Activated CD8-positive, alpha-beta T cell treated with anti-CD3 and anti-CD28 coated beads for 36 hours (primary cell): ENCODE measurements around the gene ADRA2C. TPM values are rescaled to one million over a fixed set of nuclear protein-coding genes. Genes with fewer than 3 reads are reported as not detected.
"Not testable (repeated sequence)": the region's sequence is repeated elsewhere in the genome, so short reads cannot be mapped to it uniquely, and the experiment has no call there.

Experiments used
- ATAC-seq: fragments of 200-7000 bp; cut with Tn5 transposase; one replicate; pipeline ENCODE4 v1.10.0; 2021; ENCODE audit warnings: mild to moderate bottlenecking, moderate library complexity
- CTCF ChIA-PET: fragments of 350-600 bp; sonication (Branson Sonifier 250); formaldehyde crosslinking; loops from one replicate; lab custom pipeline; 2021; ENCODE audit warnings: antibody characterized with exemption; lab: Charles Lee
- POLR2A ChIA-PET: fragments of 350-600 bp; sonication (Branson Sonifier 250); formaldehyde crosslinking; loops from one replicate; lab custom pipeline; 2021; ENCODE audit warnings: antibody characterized with exemption; lab: Charles Lee
- DNase-seq: peaks from one replicate; pipeline ENCODE4 v3.0.0-alpha.2; 2020
- H3K27ac Mint-ChIP-seq: one replicate; pipeline ENCODE4 v1.8.0; 2021; ENCODE audit warnings: mild to moderate bottlenecking, mixed read lengths
- H3K27me3 Mint-ChIP-seq: one replicate; pipeline ENCODE4 v1.8.0; 2021; ENCODE audit warnings: mixed read lengths
- H3K36me3 Mint-ChIP-seq: one replicate; pipeline ENCODE4 v1.8.0; 2021; ENCODE audit warnings: low read depth, mixed read lengths
- H3K4me1 Mint-ChIP-seq: one replicate; pipeline ENCODE4 v1.8.0; 2021; ENCODE audit warnings: low read depth, mixed read lengths
- H3K4me3 Mint-ChIP-seq: one replicate; pipeline ENCODE4 v1.8.0; 2021; ENCODE audit warnings: mild to moderate bottlenecking, moderate library complexity, mixed read lengths
- H3K9me3 Mint-ChIP-seq: one replicate; pipeline ENCODE4 v1.8.0; 2021; ENCODE audit warnings: mixed read lengths
- CTCF ChIP-seq: fragments of 200-600 bp; IDR thresholded peaks from one replicate; pipeline ENCODE4 v1.8.0; 2022; ENCODE audit warnings: antibody characterized with exemption, mild to moderate bottlenecking
- intact Hi-C: fragments of 100-400 bp; cut with micrococcal nuclease; formaldehyde crosslinking; loops from one replicate; pipeline ENCODE4 v1.10.0; 2022
- total RNA-seq, 2 experiments: library from RNA; stranded (reverse); gene quantifications; one replicate each; pipeline ENCODE4 v1.2.3, GENCODE V29; 2021

Gene ADRA2C
- total RNA-seq, 2 experiments from 2014 or later: 0.27 TPM; not detected in 1

DNA sequence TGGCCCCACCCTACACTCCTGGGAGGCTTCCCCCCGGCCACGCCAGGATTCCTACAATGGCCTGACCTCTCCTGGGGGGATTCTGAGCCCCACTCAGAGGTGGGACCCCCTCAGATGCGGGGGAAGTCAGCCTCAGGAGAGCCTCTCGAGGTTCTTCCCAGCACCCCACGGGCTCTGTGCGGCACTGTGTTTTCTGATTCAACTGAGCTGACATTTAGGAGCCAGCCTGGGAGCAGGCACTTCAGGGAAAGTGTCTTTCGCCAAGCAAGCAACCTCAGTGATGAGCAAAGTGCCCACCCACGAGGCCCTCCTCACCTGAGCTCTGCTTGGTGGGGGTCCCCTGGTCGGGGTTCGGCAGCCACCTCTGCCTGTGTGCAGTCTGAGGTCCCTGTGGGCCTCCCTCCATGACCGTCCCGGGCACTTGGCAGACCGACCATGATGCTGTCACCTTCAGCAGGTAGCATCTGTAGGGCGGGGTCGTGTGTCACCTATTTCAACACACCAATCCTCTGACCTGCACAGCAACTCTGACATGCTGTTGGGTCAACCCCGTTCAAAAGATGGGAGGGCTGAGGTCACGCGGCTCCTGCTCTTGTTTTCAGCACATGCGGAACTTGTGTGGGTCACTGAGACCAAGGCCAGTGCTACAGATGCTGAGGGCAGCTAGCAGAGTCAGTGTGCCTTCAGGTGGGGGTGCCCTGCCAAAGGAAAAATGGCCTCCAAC is 46.2 kb downstream of the ADRA2C start:
- H3K27me3 Mint-ChIP-seq: peaks cover 3% of the 10 kb centered on the region
- H3K36me3 Mint-ChIP-seq: no peaks in the 10 kb centered on the region
- no peak for TF ChIP-seq CTCF
- no peaks in the 10 kb centered on the region for H3K4me1 Mint-ChIP-seq
- ChIA-PET POLR2A (no interaction called here), CTCF (no interaction called here)
- H3K4me3 Mint-ChIP-seq: no peak overlapping the region
- no peaks in the 10 kb centered on the region for H3K9me3 Mint-ChIP-seq
- no peak overlapping the region for H3K27ac Mint-ChIP-seq
- ATAC-seq (no peak), DNase-seq (no peak)
- intact Hi-C loops: no loop called here

- DNase-seq: no peak
- TF ChIP-seq CTCF: no peak
- Mint-ChIP-seq H3K4me3 (no peak overlapping the region), H3K4me1 (no peaks in the 10 kb centered on the region), H3K27ac (no peak overlapping the region), H3K27me3 (peaks cover 1% of the 10 kb centered on the region), H3K9me3 (no peaks in the 10 kb centered on the region), H3K36me3 (no peaks in the 10 kb centered on the region)
- POLR2A ChIA-PET: no interaction called here
- ATAC-seq: no peak
- CTCF ChIA-PET: no interaction called here
- intact Hi-C loops: no loop called here
Observed at GRCh38 chr4:3813151-3814052, 47.2 kb downstream of the ADRA2C start.

DNA sequence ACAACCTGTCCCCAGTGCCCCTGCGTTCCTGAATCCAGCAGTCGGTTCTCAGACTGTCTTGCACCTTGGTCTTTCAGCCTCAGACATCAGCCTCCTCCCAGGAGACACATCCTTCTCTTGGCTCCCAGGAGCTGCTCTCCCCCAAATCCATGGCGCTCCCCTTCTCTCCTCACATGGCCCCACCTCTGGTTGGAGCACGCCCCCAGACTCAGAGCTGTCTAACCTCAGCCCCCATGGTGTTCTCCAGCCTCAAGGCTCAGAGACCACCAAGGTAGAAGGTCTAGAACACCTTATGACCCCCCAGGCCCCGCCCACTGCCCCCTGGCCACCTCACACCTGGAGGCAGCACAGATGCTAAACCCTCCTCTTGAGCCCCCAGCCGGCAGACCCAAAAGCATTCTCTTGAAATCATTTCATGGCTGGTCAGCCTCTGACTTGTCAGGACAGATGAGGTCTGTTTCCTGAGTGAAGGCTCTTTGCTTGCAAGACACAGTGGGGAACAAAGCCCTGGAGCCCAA is 47.9 kb downstream of the ADRA2C start:
- H3K9me3 Mint-ChIP-seq: no peaks in the 10 kb centered on the region
- no peaks in the 10 kb centered on the region for H3K4me1 Mint-ChIP-seq
- no peak for ATAC-seq

GRCh38 chr4:3814838-3815237 is 48.7 kb downstream of the ADRA2C start:
- H3K4me3 Mint-ChIP-seq, intact Hi-C loops, DNase-seq, H3K27ac Mint-ChIP-seq, H3K27me3 Mint-ChIP-seq, H3K4me1 Mint-ChIP-seq, ATAC-seq, H3K9me3 Mint-ChIP-seq, CTCF ChIA-PET, H3K36me3 Mint-ChIP-seq, POLR2A ChIA-PET: not testable (repeated sequence)

More for the DNA sequence above, 47.9 kb downstream of the ADRA2C start:
- TF ChIP-seq CTCF: no peak
- POLR2A ChIA-PET: no interaction called here
- intact Hi-C loops: no loop called here
- CTCF ChIA-PET: no interaction called here
- DNase-seq: no peak
- Mint-ChIP-seq H3K36me3 (no peaks in the 10 kb centered on the region), H3K27ac (no peak overlapping the region), H3K27me3 (no peaks in the 10 kb centered on the region), H3K4me3 (no peak overlapping the region)

DNA sequence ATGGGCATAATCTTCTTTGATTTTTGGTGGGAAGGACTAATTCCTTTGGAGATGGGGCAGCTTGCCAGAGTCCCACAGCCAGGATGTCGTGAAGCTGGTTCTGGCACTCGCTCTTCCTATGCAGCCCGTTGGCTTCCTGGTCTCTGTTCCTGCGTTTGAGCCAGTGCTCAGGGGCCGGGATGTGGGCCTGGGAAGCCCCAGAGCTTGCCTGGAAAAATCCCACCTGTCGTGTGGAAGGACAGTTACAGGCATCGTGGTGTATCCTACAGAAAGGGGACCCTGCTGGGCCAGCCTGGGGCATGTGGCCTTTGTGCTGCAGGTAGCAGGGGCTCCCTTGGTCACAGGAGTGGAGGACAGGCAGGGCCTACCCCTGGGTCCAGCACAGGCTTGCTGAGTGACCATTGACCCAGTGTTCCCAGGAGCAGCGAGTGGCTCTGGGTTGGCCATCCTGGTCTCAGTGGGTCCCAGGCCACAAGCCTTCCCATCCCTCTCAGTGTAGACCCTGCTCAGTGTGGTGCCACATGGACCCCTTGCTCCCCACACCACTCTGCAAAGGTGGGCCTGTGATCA is 50.2 kb downstream of the ADRA2C start:
- Mint-ChIP-seq H3K4me3 (no peak overlapping the region), H3K9me3 (no peaks in the 10 kb centered on the region), H3K4me1 (no peaks in the 10 kb centered on the region), H3K27me3 (no peaks in the 10 kb centered on the region), H3K27ac (no peak overlapping the region), H3K36me3 (no peaks in the 10 kb centered on the region)
- DNase-seq: no peak
- ATAC-seq: no peak
- CTCF ChIA-PET: no interaction called here
- TF ChIP-seq CTCF: no peak
- intact Hi-C loops: no loop called here
- POLR2A ChIA-PET: no interaction called here
